Measurements from ENCODE around the gene TPPP.

GRCh38 chr5:660491-661030 lies 32.6 kb downstream of the TPPP start:
- TF ChIP-seq POLR2A (IDR thresholded peaks at IDR 0.05; ENCODE audit: extremely low read depth, insufficient read length) (no peak), CTCF (IDR thresholded peaks at IDR 0.05; ENCODE audit: low read depth, low read length) (no peak), MYC (IDR thresholded peaks at IDR 0.05; ENCODE audit: low read depth, low read length) (no peak), MAX (IDR thresholded peaks at IDR 0.05; ENCODE audit: low read depth, low read length) (no peak)
